RWPE2 (cell line): ENCODE results near the gene AHNAK.

Experiments
- ATAC-seq: fragments of 200-7000 bp; cut with Tn5 transposase; 3 replicates; pipeline ENCODE4 v1.9.1; 2021; ENCODE audit warnings: low read depth
- DNase-seq: peaks from one replicate; pipeline ENCODE4 v3.0.0-alpha.2; 2020; ENCODE audit warnings: low spot score
- H3K27ac ChIP-seq: fragments of 450-650 bp; 2 replicates; pipeline ENCODE4 v1.5.1; 2017; ENCODE audit warnings: mild to moderate bottlenecking; ENCODE audit not compliant: poor library complexity, severe bottlenecking
- H3K27me3 ChIP-seq: fragments of 250-450 bp; sonication (Bioruptor Pico); 2 replicates; pipeline ENCODE4 v1.5.1; 2021; ENCODE audit warnings: mild to moderate bottlenecking, moderate library complexity; ENCODE audit not compliant: insufficient read depth, poor library complexity, severe bottlenecking
- H3K36me3 ChIP-seq: fragments of 250-450 bp; sonication (Bioruptor Pico); 2 replicates; pipeline ENCODE4 v1.5.1; 2020; ENCODE audit warnings: low read depth, mild to moderate bottlenecking, moderate library complexity
- H3K4me1 ChIP-seq: fragments of 250-450 bp; sonication (Bioruptor Pico); 2 replicates; pipeline ENCODE4 v1.5.1; 2021; ENCODE audit warnings: mild to moderate bottlenecking, moderate library complexity; ENCODE audit not compliant: insufficient read depth, poor library complexity, severe bottlenecking
- H3K4me3 ChIP-seq: fragments of 250-450 bp; sonication (Bioruptor Pico); 2 replicates; pipeline ENCODE4 v1.5.1; 2021; ENCODE audit warnings: mild to moderate bottlenecking, moderate library complexity; ENCODE audit not compliant: severe bottlenecking
- H3K9me3 ChIP-seq: fragments of 250-450 bp; sonication (Bioruptor Pico); 2 replicates; pipeline ENCODE4 v1.5.1; 2021; ENCODE audit warnings: mild to moderate bottlenecking, moderate library complexity; ENCODE audit not compliant: severe bottlenecking
- CTCF ChIP-seq: fragments of 450-650 bp; IDR thresholded peaks from one replicate; pipeline ENCODE4 v1.5.1; 2017; ENCODE audit warnings: mild to moderate bottlenecking, moderate library complexity; ENCODE audit not compliant: poor library complexity, severe bottlenecking

Gene AHNAK

GRCh38 chr11:62439785-62440602 lies 106.6 kb downstream of the AHNAK start:
- DNase-seq (no peak), ATAC-seq (no peak)
- H3K36me3 ChIP-seq, result no peaks in the 10 kb centered on the region
- no peaks in the 10 kb centered on the region for H3K9me3 ChIP-seq
- H3K27me3 ChIP-seq, result no peaks in the 10 kb centered on the region
- TF ChIP-seq CTCF, result no peak
- no peak overlapping the region for H3K4me3 ChIP-seq
- no peak overlapping the region for H3K27ac ChIP-seq
- H3K4me1 ChIP-seq, result no peaks in the 10 kb centered on the region

- TF ChIP-seq CTCF, result no peak
- ATAC-seq, result no peak
These were observed 108.0 kb downstream of the AHNAK start for GRCh38 chr11:62438641-62439040.

GRCh38 chr11:62437616-62438015 lies 109.0 kb downstream of the AHNAK start:
- no peaks in the 10 kb centered on the region for H3K27me3 ChIP-seq
- TF ChIP-seq CTCF, result no peak
- DNase-seq (no peak), ATAC-seq (no peak)
- H3K4me1 ChIP-seq, result no peaks in the 10 kb centered on the region
- H3K4me3 ChIP-seq, result no peak overlapping the region
- H3K27ac ChIP-seq, result no peak overlapping the region
- H3K9me3 ChIP-seq, result no peaks in the 10 kb centered on the region
- no peaks in the 10 kb centered on the region for H3K36me3 ChIP-seq

More at GRCh38 chr11:62438641-62439040, 108.0 kb downstream of the AHNAK start:
- no peak overlapping the region for H3K4me3 ChIP-seq
- H3K9me3 ChIP-seq, result no peaks in the 10 kb centered on the region
- no peak for DNase-seq
- H3K4me1 ChIP-seq, result no peaks in the 10 kb centered on the region
- H3K36me3 ChIP-seq, result no peaks in the 10 kb centered on the region
- no peak overlapping the region for H3K27ac ChIP-seq
- H3K27me3 ChIP-seq, result no peaks in the 10 kb centered on the region

- DNase-seq, result no peak
- H3K9me3 ChIP-seq, result no peaks in the 10 kb centered on the region
- TF ChIP-seq CTCF, result no peak
- no peak for ATAC-seq
- H3K4me1 ChIP-seq, result no peaks in the 10 kb centered on the region
- no peaks in the 10 kb centered on the region for H3K36me3 ChIP-seq
- no peak overlapping the region for H3K4me3 ChIP-seq
- no peak overlapping the region for H3K27ac ChIP-seq
- no peaks in the 10 kb centered on the region for H3K27me3 ChIP-seq
These were observed 110.6 kb downstream of the AHNAK start for GRCh38 chr11:62435846-62436660.

GRCh38 chr11:62433904-62434276 lies 112.7 kb downstream of the AHNAK start:
- Histone ChIP-seq H3K4me3 (no peak overlapping the region), H3K27ac (no peak overlapping the region), H3K4me1 (no peaks in the 10 kb centered on the region), H3K27me3 (no peaks in the 10 kb centered on the region), H3K36me3 (no peaks in the 10 kb centered on the region), H3K9me3 (no peaks in the 10 kb centered on the region)
- no peak for DNase-seq
- ATAC-seq, result no peak
- TF ChIP-seq CTCF, result no peak
